HepG2 (cell line): ENCODE data around the gene JMJD1C. TPM values are rescaled to one million over a fixed set of nuclear protein-coding genes. Genes with fewer than 3 reads are reported as not detected.
A peak's percentile ranks its signal among the peaks of the same experiment; 100 is the strongest.

Experiments used
- GPN1 ChIP-seq: sonication (generic); formaldehyde crosslinking; IDR thresholded peaks from 2 replicates; pipeline ENCODE4 v1.5.1; 2020; ENCODE audit warnings: missing genetic modification reagents, borderline replicate concordance
- IKZF5 ChIP-seq: IDR thresholded peaks from 2 replicates; pipeline ENCODE4 v1.6.1; 2018; ENCODE audit warnings: missing genetic modification reagents, mild to moderate bottlenecking, missing compliant biosample characterization
- IRF9 ChIP-seq: sonication (generic); formaldehyde crosslinking; IDR thresholded peaks from 2 replicates; pipeline ENCODE4 v1.8.0; 2022; ENCODE audit warnings: missing genetic modification reagents, mild to moderate bottlenecking, borderline replicate concordance
- NCOA5 ChIP-seq: sonication (generic); formaldehyde crosslinking; IDR thresholded peaks from 2 replicates; pipeline ENCODE4 v1.4.0; 2020; ENCODE audit warnings: missing genetic modification reagents
- NR2F6 ChIP-seq, 2 experiments: IDR thresholded peaks; 2 replicates each; pipeline ENCODE4 v1.6.1; 2016; ENCODE audit warnings: antibody characterized with exemption in 1 of 2, mild to moderate bottlenecking in 1 of 2
- POLR2AphosphoS5 ChIP-seq: IDR thresholded peaks from 2 replicates; pipeline ENCODE4 v1.6.1; 2012; ENCODE audit warnings: low read depth, low read length
- PRDM4 ChIP-seq: sonication (generic); formaldehyde crosslinking; IDR thresholded peaks from 2 replicates; pipeline ENCODE4 v1.9.0; 2021; ENCODE audit warnings: missing genetic modification reagents, borderline replicate concordance
- SRF ChIP-seq: IDR thresholded peaks from 2 replicates; pipeline ENCODE4 v1.6.1; 2011; ENCODE audit warnings: mild to moderate bottlenecking, low read depth, low read length, moderate library complexity
- ZBTB10 ChIP-seq: sonication (generic); formaldehyde crosslinking; IDR thresholded peaks from 2 replicates; pipeline ENCODE4 v1.4.0; 2020; ENCODE audit warnings: missing genetic modification reagents, borderline replicate concordance
- ZMYM3 ChIP-seq: sonication (generic); formaldehyde crosslinking; IDR thresholded peaks from 2 replicates; pipeline ENCODE4 v1.5.1; 2020; ENCODE audit warnings: mild to moderate bottlenecking, missing genetic modification reagents
- ZNF430 ChIP-seq: sonication (generic); formaldehyde crosslinking; IDR thresholded peaks from 2 replicates; pipeline ENCODE4 v1.9.0; 2021; ENCODE audit warnings: mild to moderate bottlenecking, missing genetic modification reagents
- ZNF710 ChIP-seq: sonication (generic); formaldehyde crosslinking; IDR thresholded peaks from 2 replicates; pipeline ENCODE4 v1.5.0; 2020; ENCODE audit warnings: mild to moderate bottlenecking, missing genetic modification reagents, borderline replicate concordance
- polyA plus RNA-seq, 8 experiments: library from polyadenylated mRNA; depleted of rRNA in 3 of 8; stranded (reverse) in 7 of 8; unstranded in 1 of 8; fragments of >200 nt; fragmentation: Illumina TruSeq in 4 of 8; extraction: Trizol in 4 of 8; gene quantifications; 2 replicates each; pipeline versions ENCODE4 v1.2.1 to v1.2.3, GENCODE V29; 2011 to 2016; ENCODE audit warnings: low read depth in 4 of 8, missing spikeins in 1 of 8, mixed read lengths in 1 of 8; ENCODE audit not compliant: insufficient read depth in 1 of 8
- total RNA-seq, 5 experiments: library from RNA; depleted of rRNA; stranded (reverse); fragments of >200 nt; fragmentation: Illumina TruSeq; extraction: Trizol; gene quantifications; 2 replicates each; pipeline ENCODE4 v1.2.3, GENCODE V29; 2016; ENCODE audit warnings: low read depth in 1 of 5
- TF ChIP-seq, protein P1 (sequence below): IDR thresholded peaks from 2 replicates; pipeline ENCODE4 v1.6.1; 2016; ENCODE audit warnings: mild to moderate bottlenecking
- TF ChIP-seq, protein P2 (sequence below): sonication (generic); formaldehyde crosslinking; IDR thresholded peaks from 2 replicates; pipeline ENCODE4 v1.5.1; 2020; ENCODE audit warnings: mild to moderate bottlenecking, moderate library complexity, missing genetic modification reagents

Gene JMJD1C
- total and polyA plus RNA-seq, 2 of the 13 experiments (the other 11 are each of a cell fraction or from before 2014, with no cell fraction given), result 42.3 to 42.7 TPM

DNA sequence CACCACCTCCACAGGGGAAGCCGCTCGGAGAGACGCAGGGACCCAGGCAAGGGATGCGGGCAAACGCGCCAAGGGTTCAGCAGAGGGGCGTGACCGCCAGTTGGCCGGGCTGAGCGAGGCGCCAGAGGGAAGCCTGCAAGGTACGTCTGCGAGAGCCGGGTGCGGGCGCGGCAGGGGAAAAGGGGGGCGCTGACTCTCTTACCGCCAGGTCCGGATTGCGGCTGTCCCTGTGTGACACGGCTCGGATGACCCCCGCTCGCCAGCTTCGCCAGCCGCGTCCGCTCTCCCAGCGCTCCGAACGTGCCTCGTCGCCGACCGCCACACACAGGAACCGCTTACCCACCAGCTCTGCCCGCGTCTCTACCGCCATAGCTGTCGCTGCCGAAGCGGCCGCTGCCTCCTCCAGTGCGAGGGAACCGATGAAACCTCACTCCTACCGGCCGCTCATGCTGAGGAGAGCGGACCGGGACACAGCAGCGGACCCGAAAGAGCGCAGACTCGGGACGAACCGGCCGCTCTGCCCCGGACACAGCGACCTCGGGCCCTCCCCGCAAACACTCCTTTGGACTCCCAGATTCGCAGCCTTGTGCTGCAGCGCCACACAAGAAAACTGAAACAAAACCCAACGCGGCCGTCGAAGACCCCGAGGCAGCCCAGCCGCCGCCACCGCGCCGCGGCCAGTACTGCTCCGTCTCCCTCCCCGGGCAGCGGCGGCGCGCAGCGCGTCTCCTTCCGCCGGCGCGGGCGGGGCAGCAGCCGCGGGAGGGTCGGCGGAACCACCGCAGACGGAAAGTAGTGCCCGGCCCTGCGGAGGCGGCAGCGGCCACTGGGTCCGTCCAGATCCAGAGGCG, at the start of gene JMJD1C (continued):
- TF ChIP-seq ZBTB10 (CRISPR knock-in tag) (peak; percentile 80), GPN1 (CRISPR knock-in tag) (no peak), ZNF710 (CRISPR knock-in tag) (0 out of 2 replicates have a peak, but pooled peaks have one; percentile 17), ZMYM3 (peak; percentile 29; the same call in 1 of the 2 replicates), POLR2AphosphoS5 (peak; percentile 24; the same call in 1 of the 2 replicates), PRDM4 (CRISPR knock-in tag) (0 out of 2 replicates have a peak, but pooled peaks have one; percentile 32), NCOA5 (CRISPR knock-in tag) (no peak), IKZF5 (CRISPR knock-in tag) (peak; percentile 34; the same call in 1 of the 2 replicates), ZNF430 (CRISPR knock-in tag) (peak; percentile 3; the same call in 1 of the 2 replicates), NR2F6 (IDR thresholded peaks at IDR 0.05) (no peak), NR2F6 (CRISPR knock-in tag; IDR thresholded peaks at IDR 0.05) (no peak), IRF9 (CRISPR knock-in tag) (peak; percentile 76; the same call in 1 of the 2 replicates), SRF (no peak)
- TF ChIP-seq, protein P1, sequence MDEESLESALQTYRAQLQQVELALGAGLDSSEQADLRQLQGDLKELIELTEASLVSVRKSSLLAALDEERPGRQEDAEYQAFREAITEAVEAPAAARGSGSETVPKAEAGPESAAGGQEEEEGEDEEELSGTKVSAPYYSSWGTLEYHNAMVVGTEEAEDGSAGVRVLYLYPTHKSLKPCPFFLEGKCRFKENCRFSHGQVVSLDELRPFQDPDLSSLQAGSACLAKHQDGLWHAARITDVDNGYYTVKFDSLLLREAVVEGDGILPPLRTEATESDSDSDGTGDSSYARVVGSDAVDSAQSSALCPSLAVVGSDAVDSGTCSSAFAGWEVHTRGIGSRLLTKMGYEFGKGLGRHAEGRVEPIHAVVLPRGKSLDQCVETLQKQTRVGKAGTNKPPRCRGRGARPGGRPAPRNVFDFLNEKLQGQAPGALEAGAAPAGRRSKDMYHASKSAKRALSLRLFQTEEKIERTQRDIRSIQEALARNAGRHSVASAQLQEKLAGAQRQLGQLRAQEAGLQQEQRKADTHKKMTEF, result peak; percentile 65; the same call in 1 of the 2 replicates
- TF ChIP-seq, protein P2, sequence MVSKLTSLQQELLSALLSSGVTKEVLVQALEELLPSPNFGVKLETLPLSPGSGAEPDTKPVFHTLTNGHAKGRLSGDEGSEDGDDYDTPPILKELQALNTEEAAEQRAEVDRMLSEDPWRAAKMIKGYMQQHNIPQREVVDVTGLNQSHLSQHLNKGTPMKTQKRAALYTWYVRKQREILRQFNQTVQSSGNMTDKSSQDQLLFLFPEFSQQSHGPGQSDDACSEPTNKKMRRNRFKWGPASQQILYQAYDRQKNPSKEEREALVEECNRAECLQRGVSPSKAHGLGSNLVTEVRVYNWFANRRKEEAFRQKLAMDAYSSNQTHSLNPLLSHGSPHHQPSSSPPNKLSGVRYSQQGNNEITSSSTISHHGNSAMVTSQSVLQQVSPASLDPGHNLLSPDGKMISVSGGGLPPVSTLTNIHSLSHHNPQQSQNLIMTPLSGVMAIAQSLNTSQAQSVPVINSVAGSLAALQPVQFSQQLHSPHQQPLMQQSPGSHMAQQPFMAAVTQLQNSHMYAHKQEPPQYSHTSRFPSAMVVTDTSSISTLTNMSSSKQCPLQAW, result no peak
